Measurements from ENCODE around the gene TMEM225.

The TMEM225 gene

DNA sequence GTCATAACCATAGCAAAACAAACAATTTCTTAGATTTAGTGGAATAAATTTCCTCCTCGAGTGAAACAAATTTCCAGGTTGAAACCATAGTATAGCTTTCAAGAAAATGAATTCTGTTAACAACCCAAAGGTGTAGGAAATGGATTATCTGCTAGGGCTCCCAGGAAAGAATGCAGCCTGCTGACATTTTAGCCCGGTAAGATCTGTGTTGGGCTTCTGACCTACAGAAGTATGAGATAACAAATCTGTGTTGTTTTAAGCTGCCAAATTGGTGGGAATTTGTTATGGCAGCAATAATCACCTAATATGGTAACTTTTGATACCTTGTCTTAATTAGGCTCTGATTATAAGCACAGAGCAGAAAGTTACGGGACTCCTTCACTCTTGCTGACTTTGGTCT is 47.3 kb downstream of the TMEM225 start:
- TF ChIP-seq TCF4 (CRISPR knock-in tag; IDR thresholded peaks at IDR 0.05; ENCODE audit: borderline replicate concordance) (no peak), ISL1 (CRISPR knock-in tag; IDR thresholded peaks at IDR 0.05) (no peak), SNAI2 (CRISPR knock-in tag; IDR thresholded peaks at IDR 0.05) (no peak), ARNTL (CRISPR knock-in tag; IDR thresholded peaks at IDR 0.05; ENCODE audit: borderline replicate concordance, low read depth) (no peak), BACH2 (CRISPR knock-in tag; IDR thresholded peaks at IDR 0.05; ENCODE audit: borderline replicate concordance) (no peak)
- ATAC-seq, result no peak

GRCh38 chr11:123833095-123833494 is 52.4 kb downstream of the TMEM225 start:
- TF ChIP-seq ARNTL (CRISPR knock-in tag; IDR thresholded peaks at IDR 0.05; ENCODE audit: borderline replicate concordance, low read depth), result no peak
- no peak for TF ChIP-seq OSR1 (CRISPR knock-in tag; IDR thresholded peaks at IDR 0.05)
- no peak for TF ChIP-seq GLIS3 (CRISPR knock-in tag; IDR thresholded peaks at IDR 0.05)
- TF ChIP-seq ZNF565 (CRISPR knock-in tag; conservative IDR thresholded peaks at IDR 0.05; ENCODE audit: low read depth), result no peak
- no peak for TF ChIP-seq ZNF8 (CRISPR knock-in tag; IDR thresholded peaks at IDR 0.05)
- no peak for TF ChIP-seq ESRRG (CRISPR knock-in tag; IDR thresholded peaks at IDR 0.05)
- TF ChIP-seq, protein P1, sequence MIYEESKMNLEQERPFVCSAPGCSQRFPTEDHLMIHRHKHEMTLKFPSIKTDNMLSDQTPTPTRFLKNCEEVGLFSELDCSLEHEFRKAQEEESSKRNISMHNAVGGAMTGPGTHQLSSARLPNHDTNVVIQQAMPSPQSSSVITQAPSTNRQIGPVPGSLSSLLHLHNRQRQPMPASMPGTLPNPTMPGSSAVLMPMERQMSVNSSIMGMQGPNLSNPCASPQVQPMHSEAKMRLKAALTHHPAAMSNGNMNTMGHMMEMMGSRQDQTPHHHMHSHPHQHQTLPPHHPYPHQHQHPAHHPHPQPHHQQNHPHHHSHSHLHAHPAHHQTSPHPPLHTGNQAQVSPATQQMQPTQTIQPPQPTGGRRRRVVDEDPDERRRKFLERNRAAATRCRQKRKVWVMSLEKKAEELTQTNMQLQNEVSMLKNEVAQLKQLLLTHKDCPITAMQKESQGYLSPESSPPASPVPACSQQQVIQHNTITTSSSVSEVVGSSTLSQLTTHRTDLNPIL (CRISPR knock-in tag; IDR thresholded peaks at IDR 0.05; ENCODE audit: low read depth), result no peak
- TF ChIP-seq, protein P2, sequence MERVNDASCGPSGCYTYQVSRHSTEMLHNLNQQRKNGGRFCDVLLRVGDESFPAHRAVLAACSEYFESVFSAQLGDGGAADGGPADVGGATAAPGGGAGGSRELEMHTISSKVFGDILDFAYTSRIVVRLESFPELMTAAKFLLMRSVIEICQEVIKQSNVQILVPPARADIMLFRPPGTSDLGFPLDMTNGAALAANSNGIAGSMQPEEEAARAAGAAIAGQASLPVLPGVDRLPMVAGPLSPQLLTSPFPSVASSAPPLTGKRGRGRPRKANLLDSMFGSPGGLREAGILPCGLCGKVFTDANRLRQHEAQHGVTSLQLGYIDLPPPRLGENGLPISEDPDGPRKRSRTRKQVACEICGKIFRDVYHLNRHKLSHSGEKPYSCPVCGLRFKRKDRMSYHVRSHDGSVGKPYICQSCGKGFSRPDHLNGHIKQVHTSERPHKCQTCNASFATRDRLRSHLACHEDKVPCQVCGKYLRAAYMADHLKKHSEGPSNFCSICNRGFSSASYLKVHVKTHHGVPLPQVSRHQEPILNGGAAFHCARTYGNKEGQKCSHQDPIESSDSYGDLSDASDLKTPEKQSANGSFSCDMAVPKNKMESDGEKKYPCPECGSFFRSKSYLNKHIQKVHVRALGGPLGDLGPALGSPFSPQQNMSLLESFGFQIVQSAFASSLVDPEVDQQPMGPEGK (CRISPR knock-in tag; IDR thresholded peaks at IDR 0.05; ENCODE audit: borderline replicate concordance), result no peak
- TF ChIP-seq BACH2 (CRISPR knock-in tag; IDR thresholded peaks at IDR 0.05; ENCODE audit: borderline replicate concordance), result no peak
- TF ChIP-seq, protein P3, sequence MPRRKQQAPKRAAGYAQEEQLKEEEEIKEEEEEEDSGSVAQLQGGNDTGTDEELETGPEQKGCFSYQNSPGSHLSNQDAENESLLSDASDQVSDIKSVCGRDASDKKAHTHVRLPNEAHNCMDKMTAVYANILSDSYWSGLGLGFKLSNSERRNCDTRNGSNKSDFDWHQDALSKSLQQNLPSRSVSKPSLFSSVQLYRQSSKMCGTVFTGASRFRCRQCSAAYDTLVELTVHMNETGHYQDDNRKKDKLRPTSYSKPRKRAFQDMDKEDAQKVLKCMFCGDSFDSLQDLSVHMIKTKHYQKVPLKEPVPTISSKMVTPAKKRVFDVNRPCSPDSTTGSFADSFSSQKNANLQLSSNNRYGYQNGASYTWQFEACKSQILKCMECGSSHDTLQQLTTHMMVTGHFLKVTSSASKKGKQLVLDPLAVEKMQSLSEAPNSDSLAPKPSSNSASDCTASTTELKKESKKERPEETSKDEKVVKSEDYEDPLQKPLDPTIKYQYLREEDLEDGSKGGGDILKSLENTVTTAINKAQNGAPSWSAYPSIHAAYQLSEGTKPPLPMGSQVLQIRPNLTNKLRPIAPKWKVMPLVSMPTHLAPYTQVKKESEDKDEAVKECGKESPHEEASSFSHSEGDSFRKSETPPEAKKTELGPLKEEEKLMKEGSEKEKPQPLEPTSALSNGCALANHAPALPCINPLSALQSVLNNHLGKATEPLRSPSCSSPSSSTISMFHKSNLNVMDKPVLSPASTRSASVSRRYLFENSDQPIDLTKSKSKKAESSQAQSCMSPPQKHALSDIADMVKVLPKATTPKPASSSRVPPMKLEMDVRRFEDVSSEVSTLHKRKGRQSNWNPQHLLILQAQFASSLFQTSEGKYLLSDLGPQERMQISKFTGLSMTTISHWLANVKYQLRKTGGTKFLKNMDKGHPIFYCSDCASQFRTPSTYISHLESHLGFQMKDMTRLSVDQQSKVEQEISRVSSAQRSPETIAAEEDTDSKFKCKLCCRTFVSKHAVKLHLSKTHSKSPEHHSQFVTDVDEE (CRISPR knock-in tag; IDR thresholded peaks at IDR 0.05), result no peak
- no peak for TF ChIP-seq ZFP30 (CRISPR knock-in tag; IDR thresholded peaks at IDR 0.05)
- no peak for TF ChIP-seq CSRNP3 (CRISPR knock-in tag; IDR thresholded peaks at IDR 0.05)
- TF ChIP-seq ZC3H10 (CRISPR knock-in tag; IDR thresholded peaks at IDR 0.05), result no peak
- TF ChIP-seq POU6F1 (CRISPR knock-in tag; IDR thresholded peaks at IDR 0.05; ENCODE audit: borderline replicate concordance, low read depth), result no peak
- no peak for TF ChIP-seq ZNF70 (CRISPR knock-in tag; IDR thresholded peaks at IDR 0.05)
- no peak for TF ChIP-seq PPARA (CRISPR knock-in tag; IDR thresholded peaks at IDR 0.05; ENCODE audit: borderline replicate concordance)
- no peak for TF ChIP-seq TOX (CRISPR knock-in tag; IDR thresholded peaks at IDR 0.05; ENCODE audit: borderline replicate concordance)
- no peak for TF ChIP-seq CSDC2 (CRISPR knock-in tag; IDR thresholded peaks at IDR 0.05)
- TF ChIP-seq RARB (CRISPR knock-in tag; IDR thresholded peaks at IDR 0.05), result no peak
- ATAC-seq, result no peak
